ENCODE data around the gene NIP7. TPM values are rescaled to one million over a fixed set of nuclear protein-coding genes. Genes with fewer than 3 reads are reported as not detected.

NIP7 gene
- total and polyA plus RNA-seq, 9 of the 15 experiments (the other 6 are each of a cell fraction or from before 2014, with no cell fraction given) = 28.9 to 85.5 (median 72.5) TPM

DNA sequence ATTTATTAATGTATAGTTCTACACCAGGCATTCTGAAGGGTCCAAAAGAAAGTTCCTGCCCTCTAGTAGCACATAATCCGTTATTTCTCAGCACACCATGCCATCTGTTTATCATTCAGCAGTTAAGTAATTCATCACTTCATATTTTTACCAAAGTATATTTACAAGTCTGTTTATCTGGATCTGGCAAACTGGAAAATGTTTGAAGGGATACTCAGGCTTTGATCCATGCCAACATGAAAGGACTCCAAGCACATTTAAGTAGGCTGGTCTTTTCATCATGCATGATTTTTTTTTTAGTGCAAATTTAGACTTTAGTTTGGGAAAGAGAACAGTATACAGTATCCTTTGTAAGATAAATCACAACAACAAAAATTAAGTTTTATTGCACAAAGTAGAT lies 32.5 kb upstream of the NIP7 start:
- FAIRE-seq = no peak
- no peak overlapping the region for H3K4me2 ChIP-seq (ENCODE audit: insufficient read depth, low read length)
- H3K9me1 ChIP-seq (ENCODE audit: control insufficient read depth, insufficient read depth, low read length) = no peaks in the 10 kb centered on the region
- 21% methylated on average over 1 of the region's 1 CpG for WGBS (ENCODE audit: insufficient coverage, low coverage, missing lambda C conversion rate)
- DNase-seq (ENCODE audit: extremely low read depth in 1 of 4, low spot score in 3 of 4) = no peak
- in situ Hi-C loops (cut with MboI) = no loop called here
- no TSS peak for BruUV-seq (replicated peaks)
- H3K27ac ChIP-seq (ENCODE audit: extremely low read depth, low read depth, low read length) = no peak overlapping the region
- H4K20me1 ChIP-seq (replicated peaks; ENCODE audit: control insufficient read depth, insufficient read depth, low read length) = 0 out of 2 replicates have a peak, but pooled peaks cover 3% of the 10 kb centered on the region
- H3K4me3 ChIP-seq = no peak overlapping the region
- H3K9ac ChIP-seq (ENCODE audit: insufficient read depth in 1 of 2, low read depth in 2 of 2, low read length in 2 of 2) = no peak overlapping the region
- no peaks in the 10 kb centered on the region for H3K36me3 ChIP-seq (ENCODE audit: control insufficient read depth, insufficient read depth, low read length)
- CTCF ChIA-PET (ENCODE audit: low intra/inter-chr PET ratio) = no interaction called here
- H2AFZ ChIP-seq (ENCODE audit: low read depth, low read length) = no peak overlapping the region
- ATAC-seq = no peak
- no peaks in the 10 kb centered on the region for H3K9me3 ChIP-seq (replicated peaks; ENCODE audit: control insufficient read depth, insufficient read depth, low read depth, low read length)
- intact Hi-C loops (cut with micrococcal nuclease) = loop anchor here (10.0 kb wide), 1 partner anchor 462 kb away; the partner anchor contains the start of gene TANGO6
- peaks cover 10% of the 10 kb centered on the region for H3K79me2 ChIP-seq (ENCODE audit: control insufficient read depth, insufficient read depth, low read length)
- peaks cover 2 to 10% of the 10 kb centered on the region in 2 experiments; a peak in 3 of 5 replicates for H3K4me1 ChIP-seq (replicated peaks in 1 of 2; ENCODE audit: control insufficient read depth in 2 of 2, insufficient read depth in 2 of 2, low read length in 2 of 2)
- H3K27me3 ChIP-seq (ENCODE audit: control insufficient read depth in 2 of 2, insufficient read depth in 2 of 2, low read length in 2 of 2) = no peaks in the 10 kb centered on the region
- POLR2A ChIA-PET = no interaction called here
- TF ChIP-seq, protein P1, sequence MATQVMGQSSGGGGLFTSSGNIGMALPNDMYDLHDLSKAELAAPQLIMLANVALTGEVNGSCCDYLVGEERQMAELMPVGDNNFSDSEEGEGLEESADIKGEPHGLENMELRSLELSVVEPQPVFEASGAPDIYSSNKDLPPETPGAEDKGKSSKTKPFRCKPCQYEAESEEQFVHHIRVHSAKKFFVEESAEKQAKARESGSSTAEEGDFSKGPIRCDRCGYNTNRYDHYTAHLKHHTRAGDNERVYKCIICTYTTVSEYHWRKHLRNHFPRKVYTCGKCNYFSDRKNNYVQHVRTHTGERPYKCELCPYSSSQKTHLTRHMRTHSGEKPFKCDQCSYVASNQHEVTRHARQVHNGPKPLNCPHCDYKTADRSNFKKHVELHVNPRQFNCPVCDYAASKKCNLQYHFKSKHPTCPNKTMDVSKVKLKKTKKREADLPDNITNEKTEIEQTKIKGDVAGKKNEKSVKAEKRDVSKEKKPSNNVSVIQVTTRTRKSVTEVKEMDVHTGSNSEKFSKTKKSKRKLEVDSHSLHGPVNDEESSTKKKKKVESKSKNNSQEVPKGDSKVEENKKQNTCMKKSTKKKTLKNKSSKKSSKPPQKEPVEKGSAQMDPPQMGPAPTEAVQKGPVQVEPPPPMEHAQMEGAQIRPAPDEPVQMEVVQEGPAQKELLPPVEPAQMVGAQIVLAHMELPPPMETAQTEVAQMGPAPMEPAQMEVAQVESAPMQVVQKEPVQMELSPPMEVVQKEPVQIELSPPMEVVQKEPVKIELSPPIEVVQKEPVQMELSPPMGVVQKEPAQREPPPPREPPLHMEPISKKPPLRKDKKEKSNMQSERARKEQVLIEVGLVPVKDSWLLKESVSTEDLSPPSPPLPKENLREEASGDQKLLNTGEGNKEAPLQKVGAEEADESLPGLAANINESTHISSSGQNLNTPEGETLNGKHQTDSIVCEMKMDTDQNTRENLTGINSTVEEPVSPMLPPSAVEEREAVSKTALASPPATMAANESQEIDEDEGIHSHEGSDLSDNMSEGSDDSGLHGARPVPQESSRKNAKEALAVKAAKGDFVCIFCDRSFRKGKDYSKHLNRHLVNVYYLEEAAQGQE (IDR thresholded peaks at IDR 0.05; ENCODE audit: borderline replicate concordance) = no peak
- TF ChIP-seq, protein P1 (CRISPR knock-in tag; IDR thresholded peaks at IDR 0.05; ENCODE audit: low read depth) = no peak
- no peak for TF ChIP-seq POLR2B (IDR thresholded peaks at IDR 0.05; ENCODE audit: low read depth, partially characterized antibody)
- TF ChIP-seq PCBP2 (IDR thresholded peaks at IDR 0.05; ENCODE audit: low read depth, low read length, poor library complexity, severe bottlenecking) = no peak
- no peak for TF ChIP-seq TFAM (CRISPR knock-in tag; conservative IDR thresholded peaks at IDR 0.05)
- TF ChIP-seq, protein P2, sequence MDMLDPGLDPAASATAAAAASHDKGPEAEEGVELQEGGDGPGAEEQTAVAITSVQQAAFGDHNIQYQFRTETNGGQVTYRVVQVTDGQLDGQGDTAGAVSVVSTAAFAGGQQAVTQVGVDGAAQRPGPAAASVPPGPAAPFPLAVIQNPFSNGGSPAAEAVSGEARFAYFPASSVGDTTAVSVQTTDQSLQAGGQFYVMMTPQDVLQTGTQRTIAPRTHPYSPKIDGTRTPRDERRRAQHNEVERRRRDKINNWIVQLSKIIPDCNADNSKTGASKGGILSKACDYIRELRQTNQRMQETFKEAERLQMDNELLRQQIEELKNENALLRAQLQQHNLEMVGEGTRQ (CRISPR knock-in tag; IDR thresholded peaks at IDR 0.05) = no peak
- TF ChIP-seq, protein P3, sequence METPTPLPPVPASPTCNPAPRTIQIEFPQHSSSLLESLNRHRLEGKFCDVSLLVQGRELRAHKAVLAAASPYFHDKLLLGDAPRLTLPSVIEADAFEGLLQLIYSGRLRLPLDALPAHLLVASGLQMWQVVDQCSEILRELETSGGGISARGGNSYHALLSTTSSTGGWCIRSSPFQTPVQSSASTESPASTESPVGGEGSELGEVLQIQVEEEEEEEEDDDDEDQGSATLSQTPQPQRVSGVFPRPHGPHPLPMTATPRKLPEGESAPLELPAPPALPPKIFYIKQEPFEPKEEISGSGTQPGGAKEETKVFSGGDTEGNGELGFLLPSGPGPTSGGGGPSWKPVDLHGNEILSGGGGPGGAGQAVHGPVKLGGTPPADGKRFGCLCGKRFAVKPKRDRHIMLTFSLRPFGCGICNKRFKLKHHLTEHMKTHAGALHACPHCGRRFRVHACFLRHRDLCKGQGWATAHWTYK (CRISPR knock-in tag; IDR thresholded peaks at IDR 0.05) = no peak
- no peak for TF ChIP-seq PTRF (tag; IDR thresholded peaks at IDR 0.05)
- TF ChIP-seq ZBTB5 (IDR thresholded peaks at IDR 0.05) = no peak
- no peak for TF ChIP-seq SAP30 (IDR thresholded peaks at IDR 0.05; ENCODE audit: borderline replicate concordance, insufficient read depth, low read depth, low read length, poor library complexity, severe bottlenecking)

All from K562 (cell line).